Skeletal muscle satellite cell (primary cell): ENCODE data around the gene MAPK8.

Experiments used
- H3K27me3 ChIP-seq: 2 replicates; pipeline ENCODE4 v1.7.0; 2013; ENCODE audit warnings: low read length; ENCODE audit not compliant: control insufficient read depth, insufficient read depth
- H3K36me3 ChIP-seq: 2 replicates; pipeline ENCODE4 v1.7.0; 2013; ENCODE audit warnings: mild to moderate bottlenecking, control low read depth, low read length; ENCODE audit not compliant: insufficient read depth
- H3K4me1 ChIP-seq: 2 replicates; pipeline ENCODE4 v1.7.0; 2013; ENCODE audit warnings: low read length; ENCODE audit not compliant: control insufficient read depth, insufficient read depth
- H3K4me2 ChIP-seq: 2 replicates; pipeline ENCODE4 v1.7.0; 2013; ENCODE audit warnings: mild to moderate bottlenecking, low read length
- H3K4me3 ChIP-seq: 2 replicates; pipeline ENCODE4 v1.7.0; 2013; ENCODE audit warnings: low read length
- H3K9ac ChIP-seq: 2 replicates; pipeline ENCODE4 v1.7.0; 2013; ENCODE audit warnings: mild to moderate bottlenecking, low read depth, low read length, moderate library complexity
- H3K9me3 ChIP-seq: replicated peaks from 2 replicates; pipeline ENCODE4 v1.7.0; 2013; ENCODE audit warnings: mild to moderate bottlenecking, control low read depth, low read length

Gene MAPK8

GRCh38 chr10:48389846-48390557 lies 83.5 kb downstream of the MAPK8 start:
- H3K4me3 ChIP-seq, result no peak overlapping the region
- no peaks in the 10 kb centered on the region for H3K27me3 ChIP-seq
- no peak overlapping the region for H3K4me2 ChIP-seq
- no peak overlapping the region for H3K9ac ChIP-seq
- H3K36me3 ChIP-seq, result no peaks in the 10 kb centered on the region
- H3K9me3 ChIP-seq, result no peaks in the 10 kb centered on the region
- H3K4me1 ChIP-seq, result peaks cover 20% of the 10 kb centered on the region

- H3K4me2 ChIP-seq, result no peak overlapping the region
- H3K9ac ChIP-seq, result no peak overlapping the region
- H3K9me3 ChIP-seq, result no peaks in the 10 kb centered on the region
- H3K4me3 ChIP-seq, result no peak overlapping the region
- no peaks in the 10 kb centered on the region for H3K36me3 ChIP-seq
- H3K27me3 ChIP-seq, result no peaks in the 10 kb centered on the region
- H3K4me1 ChIP-seq, result peaks cover 15% of the 10 kb centered on the region
These were observed 84.0 kb downstream of the MAPK8 start for GRCh38 chr10:48390558-48390871.

GRCh38 chr10:48390933-48391845 lies 84.7 kb downstream of the MAPK8 start:
- Histone ChIP-seq H3K4me3 (no peak overlapping the region), H3K36me3 (no peaks in the 10 kb centered on the region), H3K9ac (no peak overlapping the region), H3K4me2 (no peak overlapping the region), H3K9me3 (no peaks in the 10 kb centered on the region), H3K4me1 (peaks cover 15% of the 10 kb centered on the region), H3K27me3 (no peaks in the 10 kb centered on the region)

- no peak overlapping the region for H3K4me3 ChIP-seq
- H3K36me3 ChIP-seq, result no peaks in the 10 kb centered on the region
- no peak overlapping the region for H3K9ac ChIP-seq
- H3K4me2 ChIP-seq, result no peak overlapping the region
- no peaks in the 10 kb centered on the region for H3K27me3 ChIP-seq
- H3K4me1 ChIP-seq, result peaks cover 15% of the 10 kb centered on the region
- no peaks in the 10 kb centered on the region for H3K9me3 ChIP-seq
These were observed 85.5 kb downstream of the MAPK8 start for GRCh38 chr10:48391994-48392393.

GRCh38 chr10:48398261-48398660 lies 91.8 kb downstream of the MAPK8 start:
- H3K9ac ChIP-seq, result no peak overlapping the region
- H3K4me3 ChIP-seq, result no peak overlapping the region
- no peak overlapping the region for H3K4me2 ChIP-seq
- H3K9me3 ChIP-seq, result no peaks in the 10 kb centered on the region
- H3K4me1 ChIP-seq, result peaks cover 15% of the 10 kb centered on the region
- no peaks in the 10 kb centered on the region for H3K36me3 ChIP-seq
- H3K27me3 ChIP-seq, result no peaks in the 10 kb centered on the region

DNA sequence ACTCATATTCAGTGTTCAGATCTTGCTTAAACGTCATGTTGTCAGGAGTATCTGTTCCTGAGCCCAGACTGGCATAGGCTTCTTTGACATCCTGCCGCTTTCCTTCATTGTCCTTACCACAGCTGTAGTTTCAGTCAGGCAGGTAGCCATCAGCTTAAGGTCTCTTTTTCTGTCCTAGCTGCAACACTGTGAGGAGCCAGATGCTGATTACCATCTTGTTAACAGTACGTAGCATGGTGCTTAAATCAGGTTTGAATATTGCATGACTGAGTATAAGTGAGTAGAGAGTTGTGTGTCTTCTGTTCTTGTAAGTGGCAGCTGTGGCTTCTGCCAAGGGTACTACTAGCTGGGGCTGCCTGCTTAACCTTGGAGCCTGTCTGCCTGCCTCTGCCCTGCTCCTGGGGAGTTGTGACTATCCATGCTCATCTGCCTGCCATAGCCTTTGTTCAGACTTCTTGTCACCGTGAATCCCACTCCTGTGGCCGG lies 92.6 kb downstream of the MAPK8 start:
- Histone ChIP-seq H3K36me3 (no peaks in the 10 kb centered on the region), H3K4me1 (peaks cover 15% of the 10 kb centered on the region), H3K9me3 (no peaks in the 10 kb centered on the region), H3K4me2 (no peak overlapping the region), H3K27me3 (no peaks in the 10 kb centered on the region), H3K9ac (no peak overlapping the region), H3K4me3 (no peak overlapping the region)

DNA sequence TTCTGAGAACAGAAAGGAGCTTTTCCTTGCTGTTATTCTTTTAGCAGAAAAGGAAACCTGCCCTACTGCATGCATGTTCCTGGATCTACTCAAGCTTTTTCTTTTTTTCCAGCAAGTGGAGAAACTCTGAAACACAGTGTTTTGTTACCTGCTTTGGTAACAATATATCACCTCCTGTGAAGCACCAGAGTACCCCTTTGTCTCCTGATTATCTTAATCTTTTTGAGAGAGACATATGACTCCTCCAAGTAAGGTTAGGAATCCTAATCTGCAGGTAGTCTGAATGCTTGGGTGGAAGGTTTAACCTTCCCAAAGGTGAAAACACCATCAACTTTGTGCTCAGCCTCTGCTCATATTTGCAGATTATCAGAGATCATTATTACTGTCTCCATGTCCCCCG lies 93.1 kb downstream of the MAPK8 start:
- Histone ChIP-seq H3K4me1 (peaks cover 15% of the 10 kb centered on the region), H3K36me3 (no peaks in the 10 kb centered on the region), H3K27me3 (no peaks in the 10 kb centered on the region), H3K9me3 (no peaks in the 10 kb centered on the region), H3K4me3 (no peak overlapping the region), H3K9ac (no peak overlapping the region), H3K4me2 (no peak overlapping the region)

DNA sequence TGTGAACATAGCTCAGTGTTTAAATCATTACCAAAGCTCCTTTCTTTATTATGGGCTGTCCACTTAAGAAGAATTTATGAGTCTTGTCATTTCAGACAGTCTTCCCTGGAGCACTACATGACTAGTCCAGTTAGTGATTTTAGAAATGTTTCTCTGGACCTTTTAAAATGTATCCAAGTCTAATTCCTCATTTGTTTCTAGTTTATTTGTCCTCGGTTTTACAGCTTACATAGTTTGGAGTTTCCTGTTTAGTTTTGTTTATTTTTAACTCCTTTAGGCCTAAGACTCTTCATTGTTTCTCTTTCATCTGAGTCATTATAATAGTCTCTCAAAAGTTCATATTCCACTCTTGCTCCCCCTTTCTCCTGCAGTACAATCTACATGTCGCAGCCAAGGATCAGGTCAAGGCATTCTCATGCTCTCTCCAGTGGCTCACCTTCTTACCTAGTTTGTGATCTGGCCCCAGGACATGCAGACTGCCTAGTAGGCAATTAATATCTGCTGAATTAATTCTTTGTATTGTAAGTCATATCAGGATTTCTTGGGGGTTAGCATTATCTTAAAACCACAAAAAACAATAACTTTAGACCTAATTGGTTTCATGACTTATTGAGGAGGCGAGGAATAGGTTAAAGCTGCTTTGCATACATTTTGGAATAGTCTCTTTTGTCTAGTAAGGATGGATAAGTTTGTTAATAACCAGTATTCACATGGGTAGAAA lies 93.8 kb downstream of the MAPK8 start:
- Histone ChIP-seq H3K4me1 (peaks cover 15% of the 10 kb centered on the region), H3K36me3 (no peaks in the 10 kb centered on the region), H3K9ac (no peak overlapping the region), H3K4me3 (no peak overlapping the region), H3K27me3 (no peaks in the 10 kb centered on the region), H3K9me3 (no peaks in the 10 kb centered on the region), H3K4me2 (no peak overlapping the region)

GRCh38 chr10:48400850-48401220 lies 94.4 kb downstream of the MAPK8 start:
- H3K27me3 ChIP-seq, result no peaks in the 10 kb centered on the region
- H3K9ac ChIP-seq, result no peak overlapping the region
- no peaks in the 10 kb centered on the region for H3K36me3 ChIP-seq
- no peak overlapping the region for H3K4me3 ChIP-seq
- no peaks in the 10 kb centered on the region for H3K9me3 ChIP-seq
- H3K4me2 ChIP-seq, result no peak overlapping the region
- peaks cover 15% of the 10 kb centered on the region for H3K4me1 ChIP-seq

DNA sequence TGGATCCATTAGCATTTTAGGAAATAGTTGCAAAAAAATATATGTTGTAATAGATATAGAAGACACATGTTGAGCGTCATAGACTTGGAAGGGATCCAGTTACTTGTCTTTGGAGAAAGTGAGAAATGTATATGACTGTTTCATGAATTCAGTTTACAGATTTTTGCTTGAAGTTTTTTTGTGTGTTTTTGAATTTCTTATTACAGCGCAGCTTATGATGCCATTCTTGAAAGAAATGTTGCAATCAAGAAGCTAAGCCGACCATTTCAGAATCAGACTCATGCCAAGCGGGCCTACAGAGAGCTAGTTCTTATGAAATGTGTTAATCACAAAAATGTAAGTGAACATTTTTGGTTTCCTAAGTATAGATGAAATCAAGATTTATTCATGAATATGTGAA lies 98.2 kb downstream of the MAPK8 start:
- peaks cover 17% of the 10 kb centered on the region for H3K4me1 ChIP-seq
- H3K9ac ChIP-seq, result no peak overlapping the region
- no peaks in the 10 kb centered on the region for H3K27me3 ChIP-seq
- H3K4me2 ChIP-seq, result no peak overlapping the region
- no peak overlapping the region for H3K4me3 ChIP-seq
- no peaks in the 10 kb centered on the region for H3K9me3 ChIP-seq
- no peaks in the 10 kb centered on the region for H3K36me3 ChIP-seq

GRCh38 chr10:48406204-48406603 lies 99.7 kb downstream of the MAPK8 start:
- Histone ChIP-seq H3K36me3 (no peaks in the 10 kb centered on the region), H3K4me2 (no peak overlapping the region), H3K4me1 (peaks cover 7% of the 10 kb centered on the region), H3K27me3 (no peaks in the 10 kb centered on the region), H3K4me3 (no peak overlapping the region), H3K9ac (no peak overlapping the region), H3K9me3 (no peaks in the 10 kb centered on the region)
